ENCODE measurements around the gene CDHR5.

- TF ChIP-seq CTCF (IDR thresholded peaks at IDR 0.05) (no peak), POLR2A (IDR thresholded peaks at IDR 0.05) (no peak), POLR2AphosphoS5 (IDR thresholded peaks at IDR 0.05) (no peak)
These were observed 14.5 kb downstream of the CDHR5 start for GRCh38 chr11:610146-610801.

Measured in breast epithelium (tissue), 3 donors.